ENCODE measurements around the gene CPA2. TPM values are rescaled to one million over a fixed set of nuclear protein-coding genes. Genes with fewer than 3 reads are reported as not detected.

CPA2 gene
- polyA plus RNA-seq, 1 experiment: 0.05 TPM

DNA sequence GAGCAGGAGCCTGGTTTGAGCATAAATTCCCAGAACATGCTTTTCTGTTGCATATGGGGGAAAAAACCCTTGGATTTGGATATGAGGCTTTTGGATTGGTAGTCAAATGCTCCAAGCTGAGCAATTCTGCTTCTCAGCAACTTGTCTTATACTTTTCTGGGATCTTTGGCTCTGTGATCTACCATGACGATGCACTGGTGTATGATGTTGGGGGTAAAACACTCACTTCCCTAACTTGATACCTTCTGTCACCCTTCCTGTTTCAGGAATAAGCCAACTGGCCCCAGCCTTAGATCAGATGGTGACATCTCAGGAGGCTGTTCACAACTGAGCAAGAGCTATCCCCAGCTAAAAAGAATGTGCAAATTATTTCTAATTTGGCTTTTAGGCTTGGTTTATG, 13.2 kb downstream of the CPA2 start:
- POLR2A ChIA-PET: no interaction called here
- TF ChIP-seq, protein P1, sequence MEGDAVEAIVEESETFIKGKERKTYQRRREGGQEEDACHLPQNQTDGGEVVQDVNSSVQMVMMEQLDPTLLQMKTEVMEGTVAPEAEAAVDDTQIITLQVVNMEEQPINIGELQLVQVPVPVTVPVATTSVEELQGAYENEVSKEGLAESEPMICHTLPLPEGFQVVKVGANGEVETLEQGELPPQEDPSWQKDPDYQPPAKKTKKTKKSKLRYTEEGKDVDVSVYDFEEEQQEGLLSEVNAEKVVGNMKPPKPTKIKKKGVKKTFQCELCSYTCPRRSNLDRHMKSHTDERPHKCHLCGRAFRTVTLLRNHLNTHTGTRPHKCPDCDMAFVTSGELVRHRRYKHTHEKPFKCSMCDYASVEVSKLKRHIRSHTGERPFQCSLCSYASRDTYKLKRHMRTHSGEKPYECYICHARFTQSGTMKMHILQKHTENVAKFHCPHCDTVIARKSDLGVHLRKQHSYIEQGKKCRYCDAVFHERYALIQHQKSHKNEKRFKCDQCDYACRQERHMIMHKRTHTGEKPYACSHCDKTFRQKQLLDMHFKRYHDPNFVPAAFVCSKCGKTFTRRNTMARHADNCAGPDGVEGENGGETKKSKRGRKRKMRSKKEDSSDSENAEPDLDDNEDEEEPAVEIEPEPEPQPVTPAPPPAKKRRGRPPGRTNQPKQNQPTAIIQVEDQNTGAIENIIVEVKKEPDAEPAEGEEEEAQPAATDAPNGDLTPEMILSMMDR (IDR thresholded peaks at IDR 0.05; ENCODE audit: low read depth, low read length): no peak
- Histone ChIP-seq H3K27ac (ENCODE audit: low read depth, low read length) (no peak overlapping the region), H3K27me3 (ENCODE audit: control insufficient read depth, insufficient read depth, low read length) (no peaks in the 10 kb centered on the region), H3K4me3 (ENCODE audit: low read depth, low read length) (no peak overlapping the region), H3K9me3 (ENCODE audit: control insufficient read depth, insufficient read depth, low read length) (no peaks in the 10 kb centered on the region)
- CTCF ChIA-PET: no interaction called here
- DNase-seq (ENCODE audit: low read depth, low spot score): no peak

DNA sequence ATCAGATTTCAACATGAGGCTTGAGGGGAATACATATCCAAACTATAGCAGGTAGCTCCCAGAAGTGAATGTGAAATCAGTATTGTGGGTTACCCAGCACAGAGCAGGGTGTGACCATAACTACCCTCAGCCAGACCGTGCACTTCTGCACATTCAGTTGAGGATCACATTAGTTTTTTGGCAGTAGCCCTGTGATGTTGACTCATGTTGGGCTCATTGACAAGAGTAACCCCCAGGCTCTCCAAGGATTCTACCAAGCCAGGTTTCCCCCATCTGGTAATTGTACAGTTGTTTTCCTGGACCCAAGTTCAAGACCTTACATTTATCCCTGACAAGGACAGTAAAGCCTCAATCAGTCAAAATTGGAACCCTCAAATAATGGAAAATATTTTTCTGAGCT, 14.6 kb downstream of the CPA2 start:
- no peak for DNase-seq (ENCODE audit: low read depth, low spot score)

DNA sequence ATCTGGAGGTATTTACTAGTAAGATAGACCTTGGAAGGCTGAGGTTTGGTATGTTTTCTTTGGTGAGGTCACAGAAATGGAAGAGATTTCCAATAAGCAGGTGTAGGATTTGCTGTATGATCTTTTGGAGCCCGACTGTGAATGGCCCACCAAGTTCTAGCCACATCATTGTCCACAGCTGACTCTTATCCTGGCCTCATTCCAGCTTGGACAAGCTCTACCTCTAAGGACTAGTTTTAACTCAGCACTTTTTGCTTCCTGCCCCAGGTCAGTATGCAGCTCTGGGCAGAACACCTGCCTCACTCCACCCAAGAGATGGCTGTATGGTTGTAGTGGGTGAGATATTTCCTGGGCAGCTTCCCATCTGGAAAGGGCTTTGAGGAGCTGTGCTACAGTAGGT, 20.2 kb downstream of the CPA2 start:
- ChIA-PET POLR2A (no interaction called here), CTCF (interaction anchor here (1.3 kb wide), 1 partner anchor 9 kb away, joined by 7 read pairs; no protein-coding TSS in a partner anchor)
- Histone ChIP-seq H3K27ac (ENCODE audit: low read depth, low read length) (no peak overlapping the region), H3K27me3 (ENCODE audit: control insufficient read depth, insufficient read depth, low read length) (no peaks in the 10 kb centered on the region), H3K9me3 (ENCODE audit: control insufficient read depth, insufficient read depth, low read length) (peaks cover 3% of the 10 kb centered on the region; the same call in 1 of the 2 replicates), H3K4me3 (ENCODE audit: low read depth, low read length) (no peak overlapping the region)
- no peak for DNase-seq (ENCODE audit: low read depth, low spot score)
- TF ChIP-seq, protein P1 (IDR thresholded peaks at IDR 0.05; ENCODE audit: low read depth, low read length): no peak

More for the DNA sequence above, 14.6 kb downstream of the CPA2 start:
- ChIA-PET POLR2A (no interaction called here), CTCF (no interaction called here)
- H3K9me3 ChIP-seq (ENCODE audit: control insufficient read depth, insufficient read depth, low read length): no peaks in the 10 kb centered on the region
- TF ChIP-seq, protein P1 (IDR thresholded peaks at IDR 0.05; ENCODE audit: low read depth, low read length): no peak
- no peak overlapping the region for H3K27ac ChIP-seq (ENCODE audit: low read depth, low read length)
- H3K27me3 ChIP-seq (ENCODE audit: control insufficient read depth, insufficient read depth, low read length): no peaks in the 10 kb centered on the region
- no peak overlapping the region for H3K4me3 ChIP-seq (ENCODE audit: low read depth, low read length)

DNA sequence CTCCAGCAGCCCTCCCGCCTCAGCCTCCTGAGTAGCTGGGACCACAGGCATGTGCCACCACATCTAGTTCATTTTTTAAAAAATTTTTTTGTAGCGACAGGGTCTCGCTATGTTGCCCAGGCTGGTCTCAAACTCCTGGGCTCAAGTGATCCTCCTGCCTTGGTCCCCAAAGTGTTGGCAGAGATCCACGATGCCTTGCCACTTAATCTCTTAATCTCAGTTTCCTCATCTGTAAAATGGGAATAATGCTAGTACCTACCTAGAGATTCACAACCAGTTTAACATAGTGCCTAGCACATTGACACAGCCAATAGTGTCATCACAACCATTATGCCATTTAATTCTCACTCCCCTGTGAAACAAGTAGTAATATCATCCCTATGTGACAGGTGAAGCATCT, 21.5 kb downstream of the CPA2 start:
- H3K4me3 ChIP-seq (ENCODE audit: low read depth, low read length): no peak overlapping the region
- no peak overlapping the region for H3K27ac ChIP-seq (ENCODE audit: low read depth, low read length)
- TF ChIP-seq, protein P1 (IDR thresholded peaks at IDR 0.05; ENCODE audit: low read depth, low read length): no peak
- ChIA-PET POLR2A (no interaction called here), CTCF (interaction anchor here (1.3 kb wide), 1 partner anchor 10 kb away, joined by 7 read pairs; no protein-coding TSS in a partner anchor)
- DNase-seq (ENCODE audit: low read depth, low spot score): no peak
- no peaks in the 10 kb centered on the region for H3K27me3 ChIP-seq (ENCODE audit: control insufficient read depth, insufficient read depth, low read length)
- H3K9me3 ChIP-seq (ENCODE audit: control insufficient read depth, insufficient read depth, low read length): peaks cover 3% of the 10 kb centered on the region; the same call in 1 of the 2 replicates

DNA sequence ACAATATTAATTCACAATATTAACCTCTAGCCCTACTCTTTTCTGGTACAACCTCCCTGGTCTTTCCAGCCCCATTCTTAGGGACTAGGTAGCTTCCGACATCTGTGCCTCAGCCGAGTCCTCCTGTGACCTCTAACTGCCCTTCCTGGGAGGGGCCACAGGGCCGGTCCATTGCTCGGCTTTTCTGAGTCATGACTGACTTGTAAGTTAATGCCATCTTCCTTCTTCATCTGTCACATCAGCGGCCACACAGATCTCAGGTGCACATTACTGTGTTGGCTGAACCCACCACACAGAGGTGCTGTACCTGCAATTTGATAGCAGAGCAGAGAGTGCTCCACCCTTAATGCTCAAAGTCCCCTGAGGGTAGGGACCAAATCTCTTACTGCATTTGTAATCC, 22.2 kb downstream of the CPA2 start:
- H3K9me3 ChIP-seq (ENCODE audit: control insufficient read depth, insufficient read depth, low read length): peaks cover 3% of the 10 kb centered on the region; the same call in 1 of the 2 replicates
- no peak overlapping the region for H3K4me3 ChIP-seq (ENCODE audit: low read depth, low read length)
- DNase-seq (ENCODE audit: low read depth, low spot score): no peak
- CTCF ChIA-PET: no interaction called here
- no peaks in the 10 kb centered on the region for H3K27me3 ChIP-seq (ENCODE audit: control insufficient read depth, insufficient read depth, low read length)
- no peak overlapping the region for H3K27ac ChIP-seq (ENCODE audit: low read depth, low read length)
- POLR2A ChIA-PET: no interaction called here
- TF ChIP-seq, protein P1 (IDR thresholded peaks at IDR 0.05; ENCODE audit: low read depth, low read length): no peak
